HG03060 (cell line): ENCODE data around the gene TFAP2D.

Experiments
- ATAC-seq: cut with Tn5 transposase; IDR thresholded peaks from one replicate; pipeline ENCODE4 v1.9.1; 2021; ENCODE audit warnings: low read depth, moderate number of reproducible peaks; ENCODE audit not compliant: unreplicated experiment

Gene TFAP2D

GRCh38 chr6:50713226-50713625, at the start of gene TFAP2D:
Gene TFAP2D (plus strand): TSS chr6:50713526. CDS start chr6:50714056, 530 bp downstream.
- no peak for ATAC-seq

GRCh38 chr6:50663806-50664205, 49.5 kb upstream of the TFAP2D start:
- no peak for ATAC-seq

GRCh38 chr6:50666089-50666488, 47.2 kb upstream of the TFAP2D start:
- ATAC-seq, result no peak

GRCh38 chr6:50681213-50681824, 32.0 kb upstream of the TFAP2D start:
- no peak for ATAC-seq

- no peak for ATAC-seq
Measured at GRCh38 chr6:50689210-50689609, 24.1 kb upstream of the TFAP2D start.

GRCh38 chr6:50691814-50692495, 21.4 kb upstream of the TFAP2D start:
- no peak for ATAC-seq

- no peak for ATAC-seq
Measured at GRCh38 chr6:50698546-50698945, 14.8 kb upstream of the TFAP2D start.

- ATAC-seq, result no peak
Measured at GRCh38 chr6:50699051-50699775, 14.1 kb upstream of the TFAP2D start.

- ATAC-seq, result no peak
Measured at GRCh38 chr6:50706575-50706974, 6.8 kb upstream of the TFAP2D start.

- no peak for ATAC-seq
Measured at GRCh38 chr6:50707191-50707590, 6.1 kb upstream of the TFAP2D start.

- ATAC-seq, result no peak
Measured at GRCh38 chr6:50707652-50708300, 5.5 kb upstream of the TFAP2D start.

GRCh38 chr6:50708664-50709365, 4.5 kb upstream of the TFAP2D start:
- ATAC-seq, result no peak

GRCh38 chr6:50709366-50709734, 4.0 kb upstream of the TFAP2D start:
- ATAC-seq, result no peak

GRCh38 chr6:50711686-50712085, 1.6 kb upstream of the TFAP2D start:
- ATAC-seq, result no peak

- no peak for ATAC-seq
Measured at GRCh38 chr6:50712291-50712690, 1.0 kb upstream of the TFAP2D start.

- ATAC-seq, result no peak
Measured at GRCh38 chr6:50713977-50714486, 706 bp downstream of the TFAP2D start.

- ATAC-seq, result no peak
Measured at GRCh38 chr6:50714487-50715379, 1.4 kb downstream of the TFAP2D start.

GRCh38 chr6:50716899-50717509, 3.7 kb downstream of the TFAP2D start:
- no peak for ATAC-seq
